ENCODE data around the gene CHN1.

CHN1 gene

GRCh38 chr2:174784316-174784715, 220.9 kb downstream of the CHN1 start:
- FAIRE-seq, result no peak
- TF ChIP-seq POLR2A (IDR thresholded peaks at IDR 0.05; ENCODE audit: low read depth, low read length) (no peak), PAX5 (IDR thresholded peaks at IDR 0.05; ENCODE audit: insufficient read depth, low read length, severe bottlenecking) (no peak), SPI1 (IDR thresholded peaks at IDR 0.05; ENCODE audit: low read depth, low read length) (no peak), POU2F2 (IDR thresholded peaks at IDR 0.05; ENCODE audit: low read depth, low read length) (no peak), POLR2AphosphoS5 (IDR thresholded peaks at IDR 0.05; ENCODE audit: low read depth, low read length) (no peak), TAF1 (IDR thresholded peaks at IDR 0.05; ENCODE audit: low read depth, low read length) (no peak)
- DNase-seq (ENCODE audit: insufficient read length, low spot score), result no peak

GRCh38 chr2:174781996-174782395, 223.2 kb downstream of the CHN1 start:
- TF ChIP-seq SPI1 (IDR thresholded peaks at IDR 0.05; ENCODE audit: low read depth, low read length) (no peak), TAF1 (IDR thresholded peaks at IDR 0.05; ENCODE audit: low read depth, low read length) (no peak), POU2F2 (IDR thresholded peaks at IDR 0.05; ENCODE audit: low read depth, low read length) (no peak), PAX5 (IDR thresholded peaks at IDR 0.05; ENCODE audit: insufficient read depth, low read length, severe bottlenecking) (no peak), POLR2AphosphoS5 (IDR thresholded peaks at IDR 0.05; ENCODE audit: low read depth, low read length) (no peak), POLR2A (IDR thresholded peaks at IDR 0.05; ENCODE audit: low read depth, low read length) (no peak)
- DNase-seq (ENCODE audit: insufficient read length, low spot score), result no peak
- no peak for FAIRE-seq

DNA sequence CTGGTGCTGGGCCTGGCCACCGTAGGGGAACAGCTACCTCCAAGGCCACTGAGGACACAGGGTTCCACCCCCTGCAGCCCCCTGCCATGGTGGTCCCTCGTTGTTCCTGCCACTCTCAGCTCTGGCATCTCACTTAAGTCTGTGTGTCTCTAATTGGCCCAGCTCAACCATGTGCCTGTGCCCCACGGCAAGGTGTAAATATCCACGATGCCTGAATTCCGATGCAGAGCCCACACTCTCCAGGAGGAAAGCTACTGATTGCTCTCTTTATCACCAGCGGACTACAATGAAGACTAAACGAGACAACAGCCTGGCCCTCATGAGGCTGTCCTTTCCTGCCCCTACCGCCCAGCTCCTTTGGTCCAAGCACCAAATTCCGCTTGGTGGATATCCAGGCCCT, 223.9 kb downstream of the CHN1 start:
- DNase-seq (ENCODE audit: insufficient read length, low spot score) (no peak), FAIRE-seq (no peak)
- no peak for TF ChIP-seq POU2F2 (IDR thresholded peaks at IDR 0.05; ENCODE audit: low read depth, low read length)
- no peak for TF ChIP-seq PAX5 (IDR thresholded peaks at IDR 0.05; ENCODE audit: insufficient read depth, low read length, severe bottlenecking)
- no peak for TF ChIP-seq POLR2AphosphoS5 (IDR thresholded peaks at IDR 0.05; ENCODE audit: low read depth, low read length)
- TF ChIP-seq POLR2A (IDR thresholded peaks at IDR 0.05; ENCODE audit: low read depth, low read length), result no peak
- TF ChIP-seq SPI1 (IDR thresholded peaks at IDR 0.05; ENCODE audit: low read depth, low read length), result no peak
- no peak for TF ChIP-seq TAF1 (IDR thresholded peaks at IDR 0.05; ENCODE audit: low read depth, low read length)

- FAIRE-seq, result no peak
- DNase-seq (ENCODE audit: insufficient read length, low spot score), result no peak
- TF ChIP-seq POLR2A (IDR thresholded peaks at IDR 0.05; ENCODE audit: low read depth, low read length), result no peak
- TF ChIP-seq TAF1 (IDR thresholded peaks at IDR 0.05; ENCODE audit: low read depth, low read length), result no peak
- no peak for TF ChIP-seq SPI1 (IDR thresholded peaks at IDR 0.05; ENCODE audit: low read depth, low read length)
- no peak for TF ChIP-seq PAX5 (IDR thresholded peaks at IDR 0.05; ENCODE audit: insufficient read depth, low read length, severe bottlenecking)
- no peak for TF ChIP-seq POU2F2 (IDR thresholded peaks at IDR 0.05; ENCODE audit: low read depth, low read length)
- no peak for TF ChIP-seq POLR2AphosphoS5 (IDR thresholded peaks at IDR 0.05; ENCODE audit: low read depth, low read length)
Observed at GRCh38 chr2:174780856-174781255, 224.3 kb downstream of the CHN1 start.

DNA sequence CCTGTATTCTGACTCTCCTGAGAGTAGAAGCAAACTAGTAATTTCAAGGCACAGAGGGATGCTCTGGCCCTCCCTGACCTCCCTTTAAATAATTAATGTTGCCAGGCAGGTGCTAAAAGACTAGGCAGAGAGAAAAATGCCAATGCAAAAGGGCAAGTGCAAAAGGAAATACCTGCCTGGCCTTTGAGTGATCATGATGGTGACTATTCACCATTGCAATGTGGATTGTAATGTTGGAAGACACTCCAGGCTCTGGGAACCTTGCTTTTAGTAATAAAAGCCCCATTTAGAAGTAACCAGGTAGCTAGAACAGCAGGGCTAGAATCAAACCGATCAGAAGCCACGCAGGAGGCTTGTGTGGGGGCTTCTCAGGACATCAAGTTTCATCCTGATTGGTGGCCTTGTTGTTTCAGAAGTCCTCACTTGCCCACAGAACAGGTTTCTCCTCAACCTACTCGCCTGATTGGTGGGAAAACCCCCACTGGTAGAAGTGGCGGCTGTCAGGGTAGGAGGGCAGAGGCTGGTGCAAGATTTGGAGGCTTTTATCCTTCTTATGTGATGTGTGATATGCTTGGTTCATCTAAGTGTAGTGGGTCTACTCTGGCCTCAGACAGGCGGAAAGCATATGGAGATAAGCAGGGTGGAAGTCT, 224.9 kb downstream of the CHN1 start:
- no peak for TF ChIP-seq SPI1 (IDR thresholded peaks at IDR 0.05; ENCODE audit: low read depth, low read length)
- no peak for TF ChIP-seq PAX5 (IDR thresholded peaks at IDR 0.05; ENCODE audit: insufficient read depth, low read length, severe bottlenecking)
- FAIRE-seq (no peak), DNase-seq (ENCODE audit: insufficient read length, low spot score) (no peak)

DNA sequence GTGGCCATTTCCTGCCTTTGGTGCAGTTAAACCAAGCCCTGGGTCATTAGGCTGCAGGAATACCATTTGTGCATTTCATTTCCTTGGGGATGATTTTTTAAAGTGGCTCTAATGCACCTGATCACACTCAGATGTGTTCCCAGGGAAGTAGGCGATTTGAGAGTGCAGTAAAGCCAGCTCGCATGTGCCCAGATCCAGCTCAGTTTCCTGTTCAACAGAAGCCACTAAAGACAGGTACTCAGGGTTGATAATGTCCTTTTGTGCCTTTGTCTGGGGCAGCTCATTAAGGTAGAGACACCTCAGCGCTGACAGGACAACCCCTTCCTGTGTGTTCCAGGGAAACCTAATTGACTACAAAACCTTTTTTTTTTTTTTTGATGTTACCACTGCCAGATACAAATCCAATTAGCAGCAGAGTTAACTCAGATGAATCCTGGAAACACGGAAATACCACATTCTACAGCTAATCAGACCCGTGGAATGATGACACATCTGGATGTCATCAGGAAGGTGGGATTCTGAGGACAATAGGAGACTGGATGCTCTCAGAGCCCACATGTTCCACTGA, 225.7 kb downstream of the CHN1 start:
- TF ChIP-seq TAF1 (IDR thresholded peaks at IDR 0.05; ENCODE audit: low read depth, low read length) (no peak), PAX5 (IDR thresholded peaks at IDR 0.05; ENCODE audit: insufficient read depth, low read length, severe bottlenecking) (no peak), POLR2A (IDR thresholded peaks at IDR 0.05; ENCODE audit: low read depth, low read length) (no peak), POLR2AphosphoS5 (IDR thresholded peaks at IDR 0.05; ENCODE audit: low read depth, low read length) (no peak), SPI1 (IDR thresholded peaks at IDR 0.05; ENCODE audit: low read depth, low read length) (no peak), POU2F2 (IDR thresholded peaks at IDR 0.05; ENCODE audit: low read depth, low read length) (no peak)
- FAIRE-seq (no peak), DNase-seq (ENCODE audit: insufficient read length, low spot score) (no peak)

- no peak for DNase-seq (ENCODE audit: insufficient read length, low spot score)
- peak; percentile 65 for FAIRE-seq
Observed at GRCh38 chr2:174778085-174778981, 226.8 kb downstream of the CHN1 start.

GRCh38 chr2:174777347-174778084, 227.7 kb downstream of the CHN1 start:
- FAIRE-seq, result no peak
- TF ChIP-seq SPI1 (IDR thresholded peaks at IDR 0.05; ENCODE audit: low read depth, low read length) (no peak), POLR2A (IDR thresholded peaks at IDR 0.05; ENCODE audit: low read depth, low read length) (no peak), PAX5 (IDR thresholded peaks at IDR 0.05; ENCODE audit: insufficient read depth, low read length, severe bottlenecking) (no peak), POLR2AphosphoS5 (IDR thresholded peaks at IDR 0.05; ENCODE audit: low read depth, low read length) (no peak), POU2F2 (IDR thresholded peaks at IDR 0.05; ENCODE audit: low read depth, low read length) (no peak), TAF1 (IDR thresholded peaks at IDR 0.05; ENCODE audit: low read depth, low read length) (no peak)
- DNase-seq (ENCODE audit: insufficient read length, low spot score), result no peak

More at GRCh38 chr2:174778085-174778981, 226.8 kb downstream of the CHN1 start:
- TF ChIP-seq TAF1 (IDR thresholded peaks at IDR 0.05; ENCODE audit: low read depth, low read length) (no peak), POLR2A (IDR thresholded peaks at IDR 0.05; ENCODE audit: low read depth, low read length) (no peak), PAX5 (IDR thresholded peaks at IDR 0.05; ENCODE audit: insufficient read depth, low read length, severe bottlenecking) (no peak), SPI1 (IDR thresholded peaks at IDR 0.05; ENCODE audit: low read depth, low read length) (0 out of 2 replicates have a peak, but pooled peaks have one; percentile 12), POLR2AphosphoS5 (IDR thresholded peaks at IDR 0.05; ENCODE audit: low read depth, low read length) (no peak), POU2F2 (IDR thresholded peaks at IDR 0.05; ENCODE audit: low read depth, low read length) (no peak)

Data from GM12891 (cell line).